GM10266 (cell line): Measurements from ENCODE around the gene MISFA.
A peak's percentile ranks its signal among the peaks of the same experiment; 100 is the strongest.
"Not testable (repeated sequence)": the region's sequence is repeated elsewhere in the genome, so short reads cannot be mapped to it uniquely, and the experiment has no call there.

ENCODE experiments used
- DNase-seq: peaks from one replicate; pipeline ENCODE4 v3.0.0; 2012; ENCODE audit errors: extremely low spot score
- TF ChIP-seq, protein P1 (sequence below): IDR thresholded peaks from 2 replicates; pipeline ENCODE4 v1.5.1; 2012; ENCODE audit warnings: mild to moderate bottlenecking, low read depth; ENCODE audit not compliant: control insufficient read depth, insufficient read depth; ENCODE audit errors: missing control alignments

Gene MISFA

DNA sequence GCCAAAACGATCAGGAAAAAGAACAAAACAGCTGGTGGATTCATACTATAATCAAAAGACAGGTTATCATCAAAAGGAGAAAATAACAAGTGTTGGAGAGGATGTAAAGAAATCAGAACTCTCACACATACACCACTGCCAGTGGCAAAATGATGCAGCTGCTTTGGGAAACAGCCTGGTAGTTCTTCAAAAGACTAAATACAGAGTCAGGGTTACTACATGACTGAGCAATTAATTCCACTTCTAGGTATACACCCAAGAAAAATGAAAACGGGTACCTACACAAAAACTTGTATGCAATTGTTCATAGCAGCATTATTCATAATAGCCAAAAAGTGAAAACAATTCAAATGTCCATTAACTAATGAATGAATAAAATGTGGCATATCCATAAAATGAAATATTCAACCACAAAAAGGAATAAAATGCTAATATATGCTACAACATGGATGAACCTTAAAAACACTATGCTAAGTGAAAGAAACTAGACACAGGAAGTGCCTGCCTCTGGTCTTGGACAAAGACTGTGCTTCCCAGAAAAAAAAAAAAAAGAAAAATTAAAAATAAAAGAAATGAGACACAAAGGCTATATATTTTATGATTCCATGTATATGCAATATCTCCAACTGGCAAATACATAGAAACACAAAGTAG lies 19.3 kb upstream of the MISFA start:
- DNase-seq, result no peak
- TF ChIP-seq, protein P1, sequence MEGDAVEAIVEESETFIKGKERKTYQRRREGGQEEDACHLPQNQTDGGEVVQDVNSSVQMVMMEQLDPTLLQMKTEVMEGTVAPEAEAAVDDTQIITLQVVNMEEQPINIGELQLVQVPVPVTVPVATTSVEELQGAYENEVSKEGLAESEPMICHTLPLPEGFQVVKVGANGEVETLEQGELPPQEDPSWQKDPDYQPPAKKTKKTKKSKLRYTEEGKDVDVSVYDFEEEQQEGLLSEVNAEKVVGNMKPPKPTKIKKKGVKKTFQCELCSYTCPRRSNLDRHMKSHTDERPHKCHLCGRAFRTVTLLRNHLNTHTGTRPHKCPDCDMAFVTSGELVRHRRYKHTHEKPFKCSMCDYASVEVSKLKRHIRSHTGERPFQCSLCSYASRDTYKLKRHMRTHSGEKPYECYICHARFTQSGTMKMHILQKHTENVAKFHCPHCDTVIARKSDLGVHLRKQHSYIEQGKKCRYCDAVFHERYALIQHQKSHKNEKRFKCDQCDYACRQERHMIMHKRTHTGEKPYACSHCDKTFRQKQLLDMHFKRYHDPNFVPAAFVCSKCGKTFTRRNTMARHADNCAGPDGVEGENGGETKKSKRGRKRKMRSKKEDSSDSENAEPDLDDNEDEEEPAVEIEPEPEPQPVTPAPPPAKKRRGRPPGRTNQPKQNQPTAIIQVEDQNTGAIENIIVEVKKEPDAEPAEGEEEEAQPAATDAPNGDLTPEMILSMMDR, result no peak

DNA sequence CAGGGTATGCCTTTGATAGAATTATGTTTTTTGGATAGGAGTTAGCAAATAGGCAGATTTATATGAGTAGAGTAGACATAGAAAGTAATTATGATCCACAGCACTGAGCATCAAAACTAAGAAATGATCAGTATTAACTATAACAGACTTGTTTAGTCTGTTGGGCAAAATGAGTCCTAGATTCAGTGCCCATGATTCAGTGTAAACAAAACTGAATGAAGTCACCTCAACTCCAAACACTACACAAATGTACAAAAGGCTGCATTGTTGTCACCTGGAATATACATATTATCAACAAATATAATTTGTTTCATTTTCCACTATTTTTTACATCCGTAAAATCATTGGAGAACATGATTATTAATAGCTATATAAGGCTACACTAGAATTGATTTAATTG lies 17.8 kb upstream of the MISFA start:
- TF ChIP-seq, protein P1, result no peak
- DNase-seq, result no peak

DNA sequence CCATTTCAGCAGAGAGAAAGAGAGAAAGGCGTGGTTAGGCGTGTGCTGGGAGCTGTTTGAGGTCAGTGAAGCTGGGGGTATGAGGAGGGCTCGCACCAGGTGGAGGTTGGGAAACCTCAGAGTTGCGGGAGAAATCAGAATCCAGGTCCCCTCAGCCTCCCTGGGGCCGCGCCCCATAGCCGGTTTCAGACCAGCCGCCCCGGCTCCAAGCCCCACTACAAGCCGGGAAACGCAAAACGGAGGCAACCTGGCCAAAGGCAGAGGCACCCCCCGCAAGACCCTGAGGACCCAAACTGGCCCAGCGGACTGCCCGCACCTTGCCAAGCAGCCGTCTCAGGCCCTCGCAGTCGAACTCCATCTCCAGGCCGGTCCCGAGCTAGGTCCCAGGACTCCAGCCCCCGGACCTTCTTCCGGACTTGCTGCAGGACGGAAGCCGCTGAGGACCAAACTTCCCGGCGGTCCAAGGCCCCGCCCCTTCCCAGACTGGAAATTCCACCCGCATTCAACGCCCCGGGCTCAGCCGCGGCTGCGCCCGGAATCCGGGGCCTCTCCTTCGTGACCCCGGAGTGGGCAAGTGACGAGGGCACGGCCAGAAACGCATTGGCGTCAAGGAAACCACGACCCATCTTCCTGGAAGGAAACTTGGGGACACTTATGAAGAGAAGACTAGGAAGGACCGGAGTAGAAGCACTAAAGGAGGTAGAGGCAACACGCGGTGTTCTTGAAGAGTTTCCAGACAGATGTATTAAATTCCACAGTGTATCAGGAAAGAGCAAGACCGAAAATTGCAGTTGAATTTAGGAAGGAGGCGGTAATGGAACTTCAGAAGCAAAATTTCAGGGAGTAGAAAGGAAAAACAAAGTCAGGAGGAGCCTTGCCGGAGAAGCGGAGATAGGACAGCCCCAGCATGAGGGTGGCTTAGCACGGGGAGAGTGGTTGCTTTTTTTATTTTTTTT lies 11.0 kb upstream of the MISFA start, which contains the start of gene UEVLD:
UEVLD (minus strand) TSS at position 438 of the 956 bp plus-strand sequence; CDS start at position 358, 80 bp downstream.
- DNase-seq, result peak; percentile 67
- TF ChIP-seq, protein P1, result no peak

DNA sequence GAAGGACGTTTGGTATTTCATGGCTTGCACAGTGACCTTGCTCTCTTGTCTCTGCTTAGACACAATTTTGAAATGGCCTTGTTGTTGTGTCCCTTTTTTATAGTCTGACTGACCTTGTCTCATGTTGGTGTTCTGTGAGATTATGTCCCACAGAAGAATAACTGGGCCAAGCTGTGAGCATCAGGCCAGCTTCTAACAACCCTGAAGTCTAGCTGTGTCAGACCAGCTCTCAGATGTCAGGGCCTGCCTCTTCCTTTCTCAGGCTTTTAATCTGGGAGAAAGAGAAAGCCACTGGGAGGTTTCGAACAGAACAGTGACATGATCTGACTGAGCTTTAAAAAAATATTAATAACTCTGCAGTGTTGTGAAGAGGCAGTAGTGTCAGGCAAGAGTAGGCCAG lies 9.0 kb upstream of the MISFA start:
- no peak for DNase-seq
- TF ChIP-seq, protein P1, result no peak

DNA sequence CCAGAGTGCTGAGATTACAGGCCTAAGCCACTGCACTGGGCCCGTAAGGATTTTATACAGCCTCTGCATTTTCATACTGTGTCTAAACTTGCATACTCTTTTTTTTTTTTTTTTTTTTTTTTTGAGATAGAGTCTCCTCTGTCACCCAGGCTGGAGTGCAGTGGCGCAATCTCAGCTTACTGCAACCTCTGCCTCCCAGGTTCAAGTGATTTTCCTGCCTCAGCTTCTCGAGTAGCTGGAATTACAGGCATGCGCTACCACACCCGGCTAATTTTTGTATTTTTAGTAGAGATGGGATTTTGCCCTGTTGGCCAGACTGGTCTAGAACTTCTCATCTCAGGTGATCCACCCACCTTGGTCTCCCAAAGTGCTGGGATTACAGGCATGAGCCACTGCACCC lies 5.5 kb upstream of the MISFA start:
- not testable (repeated sequence) for DNase-seq

DNA sequence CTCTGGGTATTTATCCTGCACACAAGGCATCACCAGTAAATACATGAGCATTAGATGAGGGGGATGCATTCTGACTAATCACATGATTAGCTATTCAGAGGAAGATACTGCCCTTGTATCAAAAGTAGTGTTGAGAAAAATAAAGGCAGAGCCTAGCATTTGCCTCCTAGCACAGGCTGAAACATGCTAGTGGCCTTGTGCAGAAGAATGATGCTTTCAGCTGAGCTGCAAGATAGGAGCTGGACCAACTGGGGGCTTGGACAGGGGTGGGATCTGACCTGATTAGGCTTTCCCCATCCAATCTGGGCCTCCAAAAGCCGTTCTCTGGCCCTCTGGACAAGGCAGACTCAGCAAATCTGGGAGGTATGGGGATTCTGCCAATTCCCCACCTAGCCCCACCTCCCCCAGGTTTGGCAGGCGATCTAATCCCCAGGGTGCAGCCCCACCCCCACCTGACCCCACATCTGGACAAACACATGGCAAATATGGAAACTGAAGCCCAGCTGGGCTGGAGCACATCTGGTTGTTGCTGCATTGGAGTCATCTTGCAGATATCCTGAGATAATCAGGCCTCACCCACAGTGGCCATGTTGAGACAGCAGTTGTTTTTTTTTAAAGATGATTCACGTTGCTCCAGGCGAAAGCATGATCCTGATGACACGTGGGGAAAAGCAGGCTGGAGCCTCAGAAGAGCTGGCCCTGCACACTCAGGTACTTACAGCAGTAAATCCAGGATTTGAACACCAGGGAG lies 4.4 kb upstream of the MISFA start:
- TF ChIP-seq, protein P1, result no peak
- no peak for DNase-seq

DNA sequence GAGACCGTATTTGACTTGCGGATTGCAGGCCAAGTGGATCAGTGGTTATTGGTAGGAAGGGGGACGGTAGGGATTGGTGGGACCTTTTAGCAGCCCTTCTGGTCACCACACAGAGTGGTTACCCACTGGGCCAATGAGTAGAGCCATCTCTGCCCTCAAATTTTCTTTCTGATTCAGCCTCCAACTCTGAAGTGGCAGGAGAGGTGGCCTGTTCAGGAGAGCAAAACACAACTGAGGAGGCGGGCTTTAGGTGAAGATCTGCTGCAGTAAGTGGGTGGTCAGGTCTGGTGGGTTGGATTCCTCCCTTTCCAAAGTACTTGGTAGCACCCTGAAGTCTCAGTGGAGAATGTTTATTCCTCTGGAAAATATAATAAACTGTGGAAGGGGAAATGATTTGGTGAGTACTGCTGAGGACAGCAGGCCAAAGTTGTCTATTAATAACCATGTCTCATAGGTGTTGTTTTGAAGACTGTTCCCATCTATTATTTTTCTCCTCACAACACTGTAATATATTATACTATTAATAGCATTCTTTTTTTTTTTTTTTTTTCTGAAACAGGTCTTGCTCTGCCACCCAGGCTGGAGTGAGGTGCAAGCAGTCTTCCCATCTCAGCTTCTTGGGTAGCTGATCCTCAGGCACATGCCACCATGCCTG lies 1.5 kb downstream of the MISFA start:
- no peak for DNase-seq
- TF ChIP-seq, protein P1, result no peak
